ENCODE data around the gene NHLRC3.
A peak's percentile ranks its signal among the peaks of the same experiment; 100 is the strongest.
"Not testable (repeated sequence)": the region's sequence is repeated elsewhere in the genome, so short reads cannot be mapped to it uniquely, and the experiment has no call there.

The NHLRC3 gene

GRCh38 chr13:39048806-39049205, 10.6 kb downstream of the NHLRC3 start:
- no peak for DNase-seq

GRCh38 chr13:39049274-39049673, 11.0 kb downstream of the NHLRC3 start:
- DNase-seq, result no peak

GRCh38 chr13:39051157-39051556, 12.9 kb downstream of the NHLRC3 start:
- DNase-seq, result peak; percentile 72

GRCh38 chr13:39052944-39053343, 14.7 kb downstream of the NHLRC3 start:
- no peak for DNase-seq

- no peak for DNase-seq
Measured at GRCh38 chr13:39054112-39054511, 15.9 kb downstream of the NHLRC3 start.

- no peak for DNase-seq
Measured at GRCh38 chr13:39056018-39056417, 17.8 kb downstream of the NHLRC3 start.

- DNase-seq, result no peak
Measured at GRCh38 chr13:39058040-39058439, 19.8 kb downstream of the NHLRC3 start.

GRCh38 chr13:39062004-39062403, 23.7 kb downstream of the NHLRC3 start:
- no peak for DNase-seq

GRCh38 chr13:39072842-39073241, 34.6 kb downstream of the NHLRC3 start:
- no peak for DNase-seq

- no peak for DNase-seq
Measured at GRCh38 chr13:39073983-39074382, 35.7 kb downstream of the NHLRC3 start.

- DNase-seq, result not testable (repeated sequence)
Measured at GRCh38 chr13:39086251-39086945, 48.1 kb downstream of the NHLRC3 start.

- DNase-seq, result no peak
Measured at GRCh38 chr13:39091586-39091985, 53.3 kb downstream of the NHLRC3 start.

- DNase-seq, result no peak
Measured at GRCh38 chr13:39095500-39095899, 57.2 kb downstream of the NHLRC3 start.

- no peak for DNase-seq
Measured at GRCh38 chr13:39099231-39099630, 61.0 kb downstream of the NHLRC3 start.

Data from hematopoietic multipotent progenitor cell treated with erythropoietin and hydrocortisone succinate and interleukin-3 and kit ligand, for 8 days (in vitro differentiated cells).